ENCODE measurements around the gene MRAP2. TPM values are rescaled to one million over a fixed set of nuclear protein-coding genes. Genes with fewer than 3 reads are reported as not detected.

The MRAP2 gene
- polyA plus RNA-seq, 1 donor from 2014 or later: 1.0 TPM

DNA sequence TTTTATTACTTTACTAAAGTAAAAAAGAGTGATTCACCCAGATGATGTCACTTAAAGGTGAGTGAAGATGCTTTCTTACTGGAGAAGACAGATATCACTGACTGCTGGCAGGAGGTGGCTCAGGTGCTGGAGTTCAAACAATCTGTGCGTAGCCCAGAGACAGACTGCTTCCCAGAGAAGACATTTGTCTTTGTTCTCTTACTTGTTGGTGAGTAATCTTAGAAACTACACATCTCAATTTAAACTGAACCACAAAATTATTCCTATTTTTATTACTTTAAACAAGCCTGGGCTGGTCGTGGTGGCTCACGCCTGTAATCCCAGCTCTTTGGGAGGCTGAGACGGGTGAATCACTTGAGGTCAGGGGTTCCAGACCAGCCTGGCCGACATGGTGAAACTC, 101.7 kb downstream of the MRAP2 start:
- no peak overlapping the region for H3K9ac ChIP-seq (ENCODE audit: low read length)
- H3K27ac ChIP-seq (ENCODE audit: low read length): no peak overlapping the region
- H2AFZ ChIP-seq (ENCODE audit: low read depth, low read length): no peak overlapping the region
- H4K20me1 ChIP-seq (ENCODE audit: insufficient read depth): no peaks in the 10 kb centered on the region
- H3K36me3 ChIP-seq (ENCODE audit: insufficient read depth, low read length): peaks cover 4% of the 10 kb centered on the region
- no peaks in the 10 kb centered on the region for H3K27me3 ChIP-seq (ENCODE audit: insufficient read depth, low read depth, low read length)
- no peak for TF ChIP-seq RAD21 (conservative IDR thresholded peaks at IDR 0.05)
- TF ChIP-seq MXI1 (conservative IDR thresholded peaks at IDR 0.05; ENCODE audit: poor library complexity, severe bottlenecking): no peak
- TF ChIP-seq, protein P1, sequence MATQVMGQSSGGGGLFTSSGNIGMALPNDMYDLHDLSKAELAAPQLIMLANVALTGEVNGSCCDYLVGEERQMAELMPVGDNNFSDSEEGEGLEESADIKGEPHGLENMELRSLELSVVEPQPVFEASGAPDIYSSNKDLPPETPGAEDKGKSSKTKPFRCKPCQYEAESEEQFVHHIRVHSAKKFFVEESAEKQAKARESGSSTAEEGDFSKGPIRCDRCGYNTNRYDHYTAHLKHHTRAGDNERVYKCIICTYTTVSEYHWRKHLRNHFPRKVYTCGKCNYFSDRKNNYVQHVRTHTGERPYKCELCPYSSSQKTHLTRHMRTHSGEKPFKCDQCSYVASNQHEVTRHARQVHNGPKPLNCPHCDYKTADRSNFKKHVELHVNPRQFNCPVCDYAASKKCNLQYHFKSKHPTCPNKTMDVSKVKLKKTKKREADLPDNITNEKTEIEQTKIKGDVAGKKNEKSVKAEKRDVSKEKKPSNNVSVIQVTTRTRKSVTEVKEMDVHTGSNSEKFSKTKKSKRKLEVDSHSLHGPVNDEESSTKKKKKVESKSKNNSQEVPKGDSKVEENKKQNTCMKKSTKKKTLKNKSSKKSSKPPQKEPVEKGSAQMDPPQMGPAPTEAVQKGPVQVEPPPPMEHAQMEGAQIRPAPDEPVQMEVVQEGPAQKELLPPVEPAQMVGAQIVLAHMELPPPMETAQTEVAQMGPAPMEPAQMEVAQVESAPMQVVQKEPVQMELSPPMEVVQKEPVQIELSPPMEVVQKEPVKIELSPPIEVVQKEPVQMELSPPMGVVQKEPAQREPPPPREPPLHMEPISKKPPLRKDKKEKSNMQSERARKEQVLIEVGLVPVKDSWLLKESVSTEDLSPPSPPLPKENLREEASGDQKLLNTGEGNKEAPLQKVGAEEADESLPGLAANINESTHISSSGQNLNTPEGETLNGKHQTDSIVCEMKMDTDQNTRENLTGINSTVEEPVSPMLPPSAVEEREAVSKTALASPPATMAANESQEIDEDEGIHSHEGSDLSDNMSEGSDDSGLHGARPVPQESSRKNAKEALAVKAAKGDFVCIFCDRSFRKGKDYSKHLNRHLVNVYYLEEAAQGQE (IDR thresholded peaks at IDR 0.05; ENCODE audit: borderline replicate concordance): no peak
- no peak for TF ChIP-seq SMC3 (conservative IDR thresholded peaks at IDR 0.05; ENCODE audit: poor library complexity)
- no peak for TF ChIP-seq TAF1 (IDR thresholded peaks at IDR 0.05; ENCODE audit: low read depth)
- no peak for TF ChIP-seq EP300 (conservative IDR thresholded peaks at IDR 0.05; ENCODE audit: poor library complexity, severe bottlenecking)
- no peak for TF ChIP-seq EZH2 (IDR thresholded peaks at IDR 0.05; ENCODE audit: borderline replicate concordance, insufficient read depth, low read length, poor library complexity, severe bottlenecking)
- TF ChIP-seq, protein P2, sequence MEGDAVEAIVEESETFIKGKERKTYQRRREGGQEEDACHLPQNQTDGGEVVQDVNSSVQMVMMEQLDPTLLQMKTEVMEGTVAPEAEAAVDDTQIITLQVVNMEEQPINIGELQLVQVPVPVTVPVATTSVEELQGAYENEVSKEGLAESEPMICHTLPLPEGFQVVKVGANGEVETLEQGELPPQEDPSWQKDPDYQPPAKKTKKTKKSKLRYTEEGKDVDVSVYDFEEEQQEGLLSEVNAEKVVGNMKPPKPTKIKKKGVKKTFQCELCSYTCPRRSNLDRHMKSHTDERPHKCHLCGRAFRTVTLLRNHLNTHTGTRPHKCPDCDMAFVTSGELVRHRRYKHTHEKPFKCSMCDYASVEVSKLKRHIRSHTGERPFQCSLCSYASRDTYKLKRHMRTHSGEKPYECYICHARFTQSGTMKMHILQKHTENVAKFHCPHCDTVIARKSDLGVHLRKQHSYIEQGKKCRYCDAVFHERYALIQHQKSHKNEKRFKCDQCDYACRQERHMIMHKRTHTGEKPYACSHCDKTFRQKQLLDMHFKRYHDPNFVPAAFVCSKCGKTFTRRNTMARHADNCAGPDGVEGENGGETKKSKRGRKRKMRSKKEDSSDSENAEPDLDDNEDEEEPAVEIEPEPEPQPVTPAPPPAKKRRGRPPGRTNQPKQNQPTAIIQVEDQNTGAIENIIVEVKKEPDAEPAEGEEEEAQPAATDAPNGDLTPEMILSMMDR (IDR thresholded peaks at IDR 0.05; ENCODE audit: poor library complexity, severe bottlenecking): no peak
- no peak for TF ChIP-seq POLR2AphosphoS5 (IDR thresholded peaks at IDR 0.05)
- no peaks in the 10 kb centered on the region for H3F3A ChIP-seq (ENCODE audit: insufficient read depth, low read length, poor library complexity, severe bottlenecking)
- no peaks in the 10 kb centered on the region for H3K9me3 ChIP-seq (ENCODE audit: low read length)
- H3K79me2 ChIP-seq (replicated peaks; ENCODE audit: insufficient read depth, low read length): no peaks in the 10 kb centered on the region
- H3K9me2 ChIP-seq (ENCODE audit: insufficient read depth, low read length): no peaks in the 10 kb centered on the region
- no peak overlapping the region for H3K4me2 ChIP-seq (ENCODE audit: low read length)
- H3K4me3 ChIP-seq (ENCODE audit: low read length): no peak overlapping the region

DNA sequence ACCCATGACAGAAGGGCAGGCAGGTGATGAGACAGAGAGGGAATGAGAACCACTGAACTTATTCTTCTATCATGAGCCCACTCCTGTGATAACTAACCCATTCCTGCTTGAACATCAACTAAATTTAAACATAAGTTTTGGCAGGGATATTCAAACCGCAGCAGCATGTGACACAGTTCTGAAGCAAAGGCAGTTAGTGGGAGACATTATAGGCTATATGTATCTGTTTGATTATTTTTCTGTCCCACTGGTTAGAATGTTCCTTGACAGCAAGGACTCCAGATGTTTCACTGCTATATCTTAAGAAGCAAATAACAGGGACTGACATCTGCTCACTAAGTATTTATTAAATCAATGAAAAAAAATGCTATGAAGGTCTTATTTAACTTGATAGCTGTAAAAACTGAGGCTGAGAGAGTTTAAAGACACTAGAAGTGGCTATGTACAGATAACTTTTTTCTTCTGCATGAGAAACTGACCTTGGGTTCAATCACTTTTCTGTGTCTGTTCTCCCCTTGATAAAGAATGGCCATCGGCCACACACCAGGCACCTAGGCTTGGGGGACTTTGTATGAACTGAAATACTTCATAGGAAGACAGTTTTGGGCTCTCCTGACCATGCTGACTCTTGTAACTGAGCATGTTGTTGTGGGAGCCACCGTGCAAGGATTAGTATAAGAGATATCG, 102.9 kb downstream of the MRAP2 start:
- no peak overlapping the region for H3K9ac ChIP-seq (ENCODE audit: low read length)
- H3K4me2 ChIP-seq (ENCODE audit: low read length): no peak overlapping the region
- H3K9me3 ChIP-seq (ENCODE audit: low read length): no peaks in the 10 kb centered on the region
- H4K20me1 ChIP-seq (ENCODE audit: insufficient read depth): no peaks in the 10 kb centered on the region
- no peaks in the 10 kb centered on the region for H3K79me2 ChIP-seq (replicated peaks; ENCODE audit: insufficient read depth, low read length)
- H3K9me2 ChIP-seq (ENCODE audit: insufficient read depth, low read length): no peaks in the 10 kb centered on the region
- TF ChIP-seq SMC3 (conservative IDR thresholded peaks at IDR 0.05; ENCODE audit: poor library complexity) (no peak), POLR2AphosphoS5 (IDR thresholded peaks at IDR 0.05) (no peak), TAF1 (IDR thresholded peaks at IDR 0.05; ENCODE audit: low read depth) (no peak), RAD21 (conservative IDR thresholded peaks at IDR 0.05) (no peak), MXI1 (conservative IDR thresholded peaks at IDR 0.05; ENCODE audit: poor library complexity, severe bottlenecking) (no peak), EP300 (conservative IDR thresholded peaks at IDR 0.05; ENCODE audit: poor library complexity, severe bottlenecking) (no peak), EZH2 (IDR thresholded peaks at IDR 0.05; ENCODE audit: borderline replicate concordance, insufficient read depth, low read length, poor library complexity, severe bottlenecking) (no peak)
- TF ChIP-seq, protein P1 (IDR thresholded peaks at IDR 0.05; ENCODE audit: borderline replicate concordance): no peak
- TF ChIP-seq, protein P2 (IDR thresholded peaks at IDR 0.05; ENCODE audit: poor library complexity, severe bottlenecking): no peak
- H3F3A ChIP-seq (ENCODE audit: insufficient read depth, low read length, poor library complexity, severe bottlenecking): no peaks in the 10 kb centered on the region
- H3K36me3 ChIP-seq (ENCODE audit: insufficient read depth, low read length): peaks cover 4% of the 10 kb centered on the region
- H3K27ac ChIP-seq (ENCODE audit: low read length): no peak overlapping the region
- no peaks in the 10 kb centered on the region for H3K27me3 ChIP-seq (ENCODE audit: insufficient read depth, low read depth, low read length)
- no peak overlapping the region for H2AFZ ChIP-seq (ENCODE audit: low read depth, low read length)
- H3K4me3 ChIP-seq (ENCODE audit: low read length): no peak overlapping the region

All from neural cell (in vitro differentiated cells).